Cardiac muscle cell (in vitro differentiated cells and primary cell): Measurements from ENCODE around the gene RNF128. TPM values are rescaled to one million over a fixed set of nuclear protein-coding genes. Genes with fewer than 3 reads are reported as not detected.

Source experiments
- DNase-seq, 2 donors: peaks; one replicate each; pipeline versions ENCODE4 v3.0.0 to v3.0.0-alpha.2; 2010 to 2017; ENCODE audit warnings: low read depth in 1 of 2, low spot score in 1 of 2
- H3K27ac ChIP-seq: fragments of 200-600 bp; sonication (generic); 2 replicates; pipeline ENCODE4 v1.5.1; 2016
- H3K27me3 ChIP-seq: fragments of 200-600 bp; sonication (generic); 2 replicates; pipeline ENCODE4 v1.6.0; 2016; ENCODE audit warnings: control low read depth
- H3K36me3 ChIP-seq: fragments of 200-600 bp; sonication (generic); 2 replicates; pipeline ENCODE4 v1.5.1; 2016; ENCODE audit warnings: control low read depth
- H3K4me1 ChIP-seq: fragments of 200-600 bp; sonication (generic); 2 replicates; pipeline ENCODE4 v1.8.1; 2017; ENCODE audit warnings: low read depth, mild to moderate bottlenecking, mixed run types
- H3K4me3 ChIP-seq: fragments of 200-600 bp; sonication (generic); 2 replicates; pipeline ENCODE4 v1.5.1; 2016; ENCODE audit warnings: mild to moderate bottlenecking
- H3K9me3 ChIP-seq: fragments of 200-600 bp; sonication (generic); 2 replicates; pipeline ENCODE4 v1.5.1; 2017; ENCODE audit warnings: low read depth, mild to moderate bottlenecking, control low read depth
- CTCF ChIP-seq: IDR thresholded peaks from 2 replicates; pipeline ENCODE4 v1.5.1; 2012; ENCODE audit warnings: low read depth, mild to moderate bottlenecking, low read length
- polyA plus RNA-seq: library from polyadenylated mRNA; unstranded; fragments of >200 nt; fragmentation: Nextera tagmentation; extraction: Ambion mirVana; gene quantifications from 2 replicates; pipeline ENCODE4 v1.2.1, GENCODE V29; 2016
- total RNA-seq: library from RNA; depleted of rRNA; stranded (reverse); fragments of >200 nt; gene quantifications from 2 replicates; pipeline ENCODE4 v1.2.3, GENCODE V29; 2016

Gene RNF128
- total and polyA plus RNA-seq, 2 experiments from 2014 or later: 0.18 to 0.72 TPM

- TF ChIP-seq CTCF: no peak
- no peak overlapping the region for H3K27ac ChIP-seq
These were observed 54.3 kb downstream of the RNF128 start for GRCh38 chrX:106780664-106781377.

DNA sequence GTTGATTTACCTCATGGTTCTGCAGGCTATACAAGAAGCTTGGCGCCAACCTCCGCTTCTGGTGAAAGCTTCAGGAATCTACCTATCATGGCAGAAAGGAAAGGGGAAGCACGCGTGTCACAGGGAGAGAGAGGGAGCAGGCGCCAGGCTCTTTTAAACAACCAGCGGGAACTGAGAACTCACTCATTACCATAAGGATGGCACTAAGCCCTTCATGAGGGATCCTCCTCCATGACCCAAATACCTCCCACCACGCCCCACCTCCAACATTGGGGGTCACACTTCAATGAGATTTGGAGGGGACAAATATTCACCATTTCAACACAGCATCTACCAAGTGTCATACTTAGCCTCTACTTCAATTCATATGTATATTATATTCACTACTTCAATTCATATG is 57.2 kb downstream of the RNF128 start:
- Histone ChIP-seq H3K9me3 (no peaks in the 10 kb centered on the region), H3K4me1 (no peaks in the 10 kb centered on the region), H3K36me3 (no peaks in the 10 kb centered on the region), H3K27ac (no peak overlapping the region), H3K27me3 (no peaks in the 10 kb centered on the region), H3K4me3 (no peak overlapping the region)
- TF ChIP-seq CTCF: no peak
- DNase-seq: no peak

More at GRCh38 chrX:106780664-106781377, 54.3 kb downstream of the RNF128 start:
- Histone ChIP-seq H3K27me3 (no peaks in the 10 kb centered on the region), H3K4me3 (no peak overlapping the region), H3K36me3 (no peaks in the 10 kb centered on the region), H3K9me3 (no peaks in the 10 kb centered on the region), H3K4me1 (no peaks in the 10 kb centered on the region)
- no peak for DNase-seq

DNA sequence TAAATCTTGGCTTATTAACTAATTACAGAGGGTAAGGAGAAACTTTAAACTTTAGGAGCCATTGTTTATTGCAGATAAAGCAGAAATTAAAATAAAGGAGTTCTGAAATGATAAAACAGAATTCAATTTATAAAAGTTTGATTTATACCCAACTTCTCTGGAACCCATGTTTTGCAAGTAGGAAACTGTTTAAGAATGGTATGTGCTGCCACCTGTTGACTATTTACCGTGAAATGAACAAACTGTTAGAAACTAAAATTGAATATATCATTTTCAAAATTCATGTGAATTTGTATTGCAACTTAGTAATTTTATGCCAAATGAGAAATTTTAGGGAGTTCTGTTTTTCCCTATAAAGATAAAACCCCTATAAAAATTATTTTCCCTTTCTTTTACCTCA is 65.0 kb downstream of the RNF128 start:
- Histone ChIP-seq H3K36me3 (no peaks in the 10 kb centered on the region), H3K27ac (no peak overlapping the region), H3K9me3 (no peaks in the 10 kb centered on the region), H3K27me3 (no peaks in the 10 kb centered on the region), H3K4me1 (no peaks in the 10 kb centered on the region), H3K4me3 (no peak overlapping the region)
- TF ChIP-seq CTCF: peak; percentile 27
- DNase-seq: peak; percentile 6 to 31

- DNase-seq: peak in 1 of 2 donors; percentile 18
- H3K4me1 ChIP-seq: no peaks in the 10 kb centered on the region
These were observed 75.5 kb downstream of the RNF128 start for GRCh38 chrX:106802063-106802387.

DNA sequence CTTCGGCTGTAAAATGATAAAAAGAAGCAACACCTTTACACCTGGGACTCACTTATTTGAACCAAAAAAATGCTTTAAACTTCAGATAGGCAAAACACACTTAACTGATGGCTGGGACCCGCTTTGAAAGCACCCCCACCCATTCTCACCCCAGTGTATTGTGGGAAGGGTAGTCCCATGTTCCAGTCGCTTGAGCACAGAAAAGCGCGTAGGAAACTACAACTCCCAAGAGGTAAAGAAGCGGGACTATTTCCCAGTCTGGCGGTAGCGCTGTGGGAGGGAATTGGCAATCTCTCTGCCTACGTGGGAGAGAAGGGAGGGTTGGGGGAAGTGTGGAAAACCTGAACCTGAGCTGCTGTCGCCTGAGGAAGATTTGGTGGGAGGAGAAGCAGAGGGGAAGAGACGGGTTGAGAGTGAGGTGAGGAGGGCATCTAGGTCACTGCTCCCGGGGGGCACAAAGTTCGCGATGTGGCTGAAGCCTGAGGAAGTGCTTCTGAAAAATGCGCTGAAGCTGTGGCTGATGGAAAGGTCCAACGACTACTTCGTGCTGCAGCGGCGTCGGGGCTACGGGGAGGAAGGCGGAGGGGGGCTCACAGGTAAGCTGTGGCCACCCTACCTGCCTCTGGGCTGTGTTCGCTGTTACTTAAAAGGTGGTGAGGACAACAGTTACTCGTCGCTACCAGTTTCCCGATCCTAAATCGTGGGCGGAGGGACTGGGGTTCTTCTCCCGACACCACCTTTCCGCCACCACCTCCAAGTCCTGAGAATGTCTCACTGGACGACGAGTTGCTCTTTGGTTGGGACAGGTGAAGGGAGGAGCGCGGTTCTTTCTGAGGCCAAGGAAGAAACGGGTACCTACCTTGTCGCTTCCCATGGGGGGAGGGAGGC is 76.1 kb downstream of the RNF128 start, which contains the start of gene TBC1D8B:
Gene TBC1D8B, plus strand, starts transcription at position 286 of the 888 bp plus-strand sequence. Its CDS starts 181 bp downstream, at position 467.
- H3K4me3 ChIP-seq: peak within 1 kb of the TSS; percentile 58
- H3K27me3 ChIP-seq: peaks cover 59% of the 10 kb centered on the region
- H3K4me1 ChIP-seq: no peaks in the 10 kb centered on the region
- no peak within 1 kb of the TSS for H3K27ac ChIP-seq
- H3K9me3 ChIP-seq: no peaks in the 10 kb centered on the region
- no peaks in the 10 kb centered on the region for H3K36me3 ChIP-seq
- DNase-seq: peak; percentile 91 to 94
- TF ChIP-seq CTCF: no peak

More at GRCh38 chrX:106802063-106802387, 75.5 kb downstream of the RNF128 start:
- no peak for TF ChIP-seq CTCF
- no peak overlapping the region for H3K27ac ChIP-seq
- peak overlapping the region; percentile 58 for H3K4me3 ChIP-seq
- no peaks in the 10 kb centered on the region for H3K36me3 ChIP-seq
- peaks cover 59% of the 10 kb centered on the region for H3K27me3 ChIP-seq
- H3K9me3 ChIP-seq: no peaks in the 10 kb centered on the region
